Stimulated activated CD4-positive, alpha-beta T cell treated with anti-CD3 and anti-CD28 coated beads, Interleukin-12 subunit alpha, Interleukin-12 subunit beta, amount 100 ng/mL, for 24 hours (primary cell): Measurements from ENCODE around the gene RRP15.
A peak's percentile ranks its signal among the peaks of the same experiment; 100 is the strongest.

ENCODE experiments used
- DNase-seq, 2 experiments: peaks; one replicate each; pipeline ENCODE4 v3.0.0-alpha.2; 2020; ENCODE audit warnings: low read depth in 2 of 2

The RRP15 gene

DNA sequence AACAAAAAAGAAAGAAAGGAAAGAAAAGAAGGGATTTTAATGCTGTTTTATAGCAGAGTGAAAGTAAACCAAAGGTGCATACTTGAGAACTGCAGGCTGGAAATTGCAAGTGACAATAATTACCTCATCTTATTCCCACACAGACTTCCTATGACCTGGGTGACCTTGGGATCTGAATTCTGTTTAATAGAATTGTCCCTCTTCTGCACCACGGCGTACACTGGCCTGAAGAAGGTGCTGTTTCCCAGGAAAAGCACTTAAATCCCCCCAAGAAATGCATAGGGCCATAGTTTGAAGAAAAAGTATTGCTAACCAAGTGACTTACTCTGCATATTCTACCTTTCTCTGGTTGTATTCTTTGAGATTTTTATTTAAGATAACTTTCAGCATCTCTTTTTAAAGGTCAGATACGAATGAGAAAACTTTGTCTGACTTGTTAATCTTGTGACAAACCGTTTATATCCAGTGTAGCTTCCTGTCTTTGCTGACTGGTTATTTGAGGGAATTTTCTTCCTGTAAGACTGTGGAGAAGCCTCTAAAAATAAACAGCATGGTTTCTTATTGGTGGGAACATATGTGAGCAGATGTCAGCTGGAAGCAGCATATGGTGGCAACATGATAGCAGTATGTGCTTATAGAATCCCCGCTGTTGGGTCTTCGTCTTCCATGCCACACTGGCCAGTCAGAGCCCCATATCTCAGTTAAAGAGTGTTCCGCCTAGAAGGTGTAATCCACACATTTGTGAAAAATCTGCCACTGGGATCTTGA lies 76.4 kb downstream of the RRP15 start:
- DNase-seq, result no peak

DNA sequence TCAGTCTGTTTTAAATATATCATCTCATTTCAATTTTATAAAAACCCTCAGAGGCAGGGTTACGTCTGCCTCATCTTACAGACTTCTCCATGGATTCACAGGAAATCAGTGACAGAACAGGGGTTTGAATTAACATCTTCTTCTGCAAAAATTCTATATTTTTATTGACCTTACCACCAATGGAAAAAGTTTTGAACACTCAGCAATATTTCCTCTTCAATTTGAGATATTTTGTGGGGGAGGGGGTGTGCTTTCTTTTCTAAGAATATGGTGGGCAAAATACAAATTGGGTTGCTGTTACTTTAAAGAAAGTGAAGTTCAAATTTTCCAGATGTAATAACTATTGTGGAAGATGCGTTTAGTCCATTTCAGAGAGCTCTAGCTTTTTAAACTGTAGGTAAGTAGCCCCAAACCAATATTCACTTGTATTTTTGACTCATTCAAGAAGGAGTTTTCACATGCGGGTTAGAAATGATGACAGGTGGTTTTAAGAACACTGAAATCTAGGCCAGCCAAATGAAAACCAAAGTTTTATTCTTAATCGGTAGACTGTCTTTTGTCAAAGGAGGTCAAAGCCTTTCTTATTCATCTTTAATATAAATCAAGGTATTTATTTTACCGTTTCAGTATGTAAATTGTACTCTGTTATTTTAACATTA lies 77.5 kb downstream of the RRP15 start:
- no peak for DNase-seq

DNA sequence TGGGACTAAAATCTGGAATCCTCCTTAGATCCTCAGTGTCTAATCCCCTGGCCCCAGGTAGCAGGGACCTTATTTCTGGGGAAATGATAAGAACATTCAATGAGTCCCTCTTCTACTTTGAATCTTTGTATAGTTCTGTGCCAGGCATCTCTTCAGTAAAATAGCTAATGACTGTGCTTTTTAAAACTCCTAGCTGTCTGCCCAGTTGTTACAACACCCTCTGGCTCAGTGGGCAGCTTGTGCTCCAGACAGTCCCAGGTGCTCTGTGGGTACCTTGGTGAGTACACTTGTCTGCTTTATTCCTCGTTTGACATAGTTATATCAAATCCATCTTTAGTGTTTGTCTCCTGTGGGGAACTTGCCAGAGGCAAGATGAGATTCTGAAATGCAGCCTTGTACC lies 78.0 kb downstream of the RRP15 start:
- DNase-seq, result no peak

DNA sequence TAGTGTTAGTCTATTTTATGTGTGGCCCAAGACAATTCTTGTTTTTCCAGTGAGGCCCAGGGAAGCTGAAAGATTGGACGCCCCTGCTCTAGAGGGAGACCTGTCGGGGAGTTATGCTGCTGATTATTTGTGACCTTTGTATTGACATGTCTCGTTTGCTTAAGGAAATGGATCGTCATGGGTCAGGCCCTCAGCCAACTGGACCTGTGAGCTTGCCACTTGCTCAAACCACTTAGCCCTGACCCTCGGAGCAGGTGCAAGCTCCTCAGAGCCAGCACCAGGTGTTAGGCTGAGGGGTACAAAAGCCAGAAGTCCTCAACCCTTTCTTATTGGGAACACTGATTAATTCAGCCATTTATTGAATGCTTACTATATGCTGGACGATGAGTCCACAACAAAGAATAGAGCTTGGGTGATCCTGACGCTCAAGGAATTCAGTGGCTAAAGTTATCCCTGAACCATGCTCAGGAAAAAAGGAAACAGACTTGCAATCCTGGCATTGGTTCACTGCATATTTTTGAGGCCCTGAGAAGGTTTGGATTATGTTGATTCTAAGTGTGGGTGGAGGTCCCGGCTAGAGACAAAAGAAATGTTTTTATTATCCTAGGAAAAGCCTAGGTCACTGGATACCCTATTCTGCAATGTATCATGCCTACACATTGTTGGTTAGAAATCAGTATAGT lies 79.1 kb downstream of the RRP15 start:
- DNase-seq, result no peak

DNA sequence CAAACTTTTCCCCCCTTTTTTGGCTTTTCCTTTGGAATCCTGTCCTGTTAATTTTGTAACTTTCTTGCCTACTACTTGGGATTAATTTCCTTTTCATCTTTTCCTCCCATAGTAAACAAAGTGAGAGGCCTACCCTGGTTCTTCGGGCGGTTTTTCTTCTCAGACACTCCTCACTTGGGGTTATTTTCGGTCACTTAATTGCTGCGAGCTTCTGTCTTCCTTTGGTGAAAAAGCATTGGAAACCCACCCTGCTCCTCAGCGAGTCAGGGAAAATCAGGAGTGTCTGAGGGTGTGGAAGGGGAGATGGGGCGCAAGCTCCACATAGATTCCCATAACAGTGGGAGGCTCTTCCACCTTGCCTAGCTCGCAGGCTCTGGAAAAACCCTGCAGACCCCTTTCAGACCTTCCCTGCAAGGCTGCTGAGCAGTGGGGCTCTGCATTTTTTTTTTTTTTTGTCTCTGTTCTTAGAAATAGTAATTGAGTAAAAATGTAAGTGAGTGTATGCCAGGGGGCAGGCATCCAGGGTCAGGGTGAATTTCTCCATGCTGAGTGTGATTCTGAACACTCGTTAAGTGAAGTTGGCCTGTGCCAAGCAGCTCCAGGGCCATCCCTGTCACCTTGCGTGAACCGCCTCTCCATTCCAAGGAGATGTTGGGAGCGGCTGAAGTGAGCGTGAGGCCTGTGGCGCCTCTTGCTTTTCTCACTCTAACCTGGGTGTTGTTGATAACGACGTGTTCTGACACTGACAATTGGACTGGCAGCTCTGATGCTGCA lies 80.3 kb downstream of the RRP15 start:
- DNase-seq, result no peak

DNA sequence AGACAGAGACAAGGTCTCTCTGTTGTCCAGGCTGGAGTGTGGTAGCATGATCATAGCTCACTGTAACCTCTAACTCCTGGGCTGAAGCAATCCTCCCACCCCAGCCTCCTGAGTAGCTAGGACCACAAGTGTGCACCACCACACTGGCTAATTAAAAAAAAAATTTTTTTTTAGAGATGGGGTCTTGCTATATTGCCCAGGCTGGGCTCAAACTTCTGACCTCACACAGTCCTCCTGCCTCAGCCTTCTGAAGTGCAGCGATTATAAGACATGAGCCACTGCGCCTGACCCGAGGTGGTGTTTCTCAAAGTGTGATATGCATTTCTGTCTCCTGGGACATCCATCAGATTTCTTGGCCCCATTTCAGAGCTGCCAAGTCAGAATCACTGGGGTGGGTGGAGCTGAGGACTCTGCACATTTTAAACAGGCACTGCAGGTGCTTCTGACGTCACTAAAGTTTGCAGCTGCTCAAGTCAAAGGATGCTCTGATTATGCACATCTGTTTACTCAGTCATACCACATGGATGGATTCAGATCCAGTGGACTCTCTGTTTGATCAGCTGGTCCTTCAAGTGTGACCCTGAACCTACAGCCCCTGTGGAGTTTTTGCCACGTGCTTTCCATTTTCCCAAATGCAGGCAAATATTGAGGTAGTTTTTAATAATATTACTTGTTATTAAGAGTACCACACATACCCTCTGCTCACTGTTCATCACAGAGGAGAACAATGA lies 81.4 kb downstream of the RRP15 start:
- DNase-seq, result no peak

DNA sequence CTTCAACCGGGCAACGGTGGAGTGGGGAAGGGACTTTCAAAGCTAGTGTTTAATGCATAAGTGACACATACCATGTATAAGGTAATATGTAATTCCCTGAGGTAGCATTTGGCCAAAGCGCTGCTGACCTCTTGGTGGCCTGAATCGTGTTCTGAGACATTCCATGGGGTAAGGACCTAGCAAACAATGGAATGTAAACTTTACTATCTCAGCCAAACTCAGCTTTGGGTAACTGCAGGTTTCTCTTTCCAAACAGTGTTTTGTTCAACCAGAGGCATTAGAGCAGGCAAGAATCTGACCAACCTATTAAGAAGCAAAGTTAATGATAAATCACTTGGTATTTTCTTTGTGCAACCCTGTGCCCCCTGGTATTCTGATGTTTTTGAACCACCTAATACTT lies 82.0 kb downstream of the RRP15 start:
- no peak for DNase-seq

DNA sequence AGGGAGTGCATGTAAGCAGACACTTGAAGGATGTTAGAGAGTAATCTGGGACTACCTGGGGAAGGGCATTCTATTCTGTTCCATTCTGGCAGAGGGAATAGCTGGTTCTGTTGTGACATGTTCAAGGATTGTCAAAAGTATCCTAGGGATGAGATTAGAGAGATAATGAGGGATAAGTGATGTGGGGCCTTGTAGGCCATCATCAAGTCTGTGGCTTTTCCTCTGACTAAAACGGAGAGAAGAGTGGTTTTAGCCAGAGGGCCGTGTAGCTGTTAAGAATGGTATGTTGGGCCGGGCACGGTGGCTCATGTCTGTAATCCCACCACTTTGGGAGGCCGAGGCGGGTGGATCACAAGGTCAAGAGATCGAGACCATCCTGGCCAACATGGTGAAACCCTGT lies 83.6 kb downstream of the RRP15 start:
- no peak for DNase-seq

DNA sequence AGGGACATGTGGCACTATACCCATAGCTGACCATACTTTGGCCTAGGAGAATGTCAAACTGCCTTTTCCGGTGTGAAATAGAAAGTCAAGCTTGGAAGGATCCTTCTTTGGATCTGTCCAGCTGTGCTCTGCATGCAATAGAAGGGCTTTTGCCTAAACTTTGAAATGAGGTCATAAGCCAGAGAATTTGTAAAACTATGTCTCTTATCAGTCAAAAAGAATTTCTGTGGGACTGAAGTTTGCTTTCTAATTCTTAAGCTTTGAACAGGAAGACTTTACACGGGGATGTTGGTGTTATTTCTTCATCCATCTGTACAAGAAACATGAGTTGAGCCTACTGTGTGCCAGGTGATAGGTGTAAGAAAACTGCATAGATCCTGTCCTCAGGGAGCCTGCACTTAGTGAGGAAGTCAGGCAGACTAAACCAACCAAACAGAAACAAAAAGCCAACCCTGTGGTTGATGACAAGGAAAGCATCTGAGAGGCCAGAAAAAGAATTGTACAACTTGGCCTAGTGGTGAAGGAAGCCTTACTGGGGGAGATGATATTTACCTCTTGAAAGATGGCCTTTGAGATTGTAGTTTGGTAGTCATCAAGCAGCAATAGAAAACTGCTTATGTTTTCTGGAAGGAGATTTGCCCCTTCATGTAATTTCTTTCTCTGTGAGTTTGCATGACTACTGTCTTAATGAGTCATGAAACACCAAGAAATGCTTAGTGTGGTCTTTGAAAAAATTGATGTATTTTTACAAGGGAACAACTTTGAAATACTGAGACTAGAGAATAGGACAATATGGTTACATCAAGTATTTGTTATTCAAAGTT lies 84.8 kb downstream of the RRP15 start:
- DNase-seq, result no peak

DNA sequence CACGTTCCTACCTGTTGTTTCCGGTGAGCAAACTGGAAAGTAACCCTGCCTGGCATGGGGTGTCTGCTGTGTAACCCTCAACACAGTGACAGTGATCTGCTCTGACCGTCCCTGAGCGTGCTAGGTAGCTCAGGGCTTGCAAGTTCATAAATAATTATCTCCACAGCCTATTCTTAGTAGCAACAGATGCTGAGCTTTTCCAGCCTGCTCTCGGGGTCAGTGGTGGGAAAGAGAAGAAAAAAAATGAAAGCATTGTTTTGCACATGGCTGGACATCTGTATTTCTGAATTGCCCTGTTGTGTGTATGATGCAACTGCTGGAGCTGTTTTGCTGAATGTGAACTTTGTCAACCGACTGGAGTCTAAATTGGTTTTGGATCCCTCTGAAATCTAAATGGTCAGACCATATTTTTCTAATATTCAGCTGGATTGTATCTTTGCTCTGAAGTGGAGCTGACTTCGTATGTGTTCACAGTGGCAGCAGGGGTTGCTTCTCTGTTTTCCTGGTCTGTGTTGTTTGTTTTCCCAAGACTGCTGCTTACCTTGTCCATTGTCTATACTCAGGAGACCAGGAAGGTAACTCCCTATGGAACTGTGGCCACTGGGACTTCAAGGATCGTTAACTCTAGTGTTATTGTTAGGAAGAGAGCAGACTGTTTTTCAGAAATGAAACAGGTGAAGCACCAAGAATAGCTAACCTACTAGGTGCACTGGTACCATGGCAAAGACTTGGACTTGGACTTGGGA lies 87.0 kb downstream of the RRP15 start:
- no peak for DNase-seq

DNA sequence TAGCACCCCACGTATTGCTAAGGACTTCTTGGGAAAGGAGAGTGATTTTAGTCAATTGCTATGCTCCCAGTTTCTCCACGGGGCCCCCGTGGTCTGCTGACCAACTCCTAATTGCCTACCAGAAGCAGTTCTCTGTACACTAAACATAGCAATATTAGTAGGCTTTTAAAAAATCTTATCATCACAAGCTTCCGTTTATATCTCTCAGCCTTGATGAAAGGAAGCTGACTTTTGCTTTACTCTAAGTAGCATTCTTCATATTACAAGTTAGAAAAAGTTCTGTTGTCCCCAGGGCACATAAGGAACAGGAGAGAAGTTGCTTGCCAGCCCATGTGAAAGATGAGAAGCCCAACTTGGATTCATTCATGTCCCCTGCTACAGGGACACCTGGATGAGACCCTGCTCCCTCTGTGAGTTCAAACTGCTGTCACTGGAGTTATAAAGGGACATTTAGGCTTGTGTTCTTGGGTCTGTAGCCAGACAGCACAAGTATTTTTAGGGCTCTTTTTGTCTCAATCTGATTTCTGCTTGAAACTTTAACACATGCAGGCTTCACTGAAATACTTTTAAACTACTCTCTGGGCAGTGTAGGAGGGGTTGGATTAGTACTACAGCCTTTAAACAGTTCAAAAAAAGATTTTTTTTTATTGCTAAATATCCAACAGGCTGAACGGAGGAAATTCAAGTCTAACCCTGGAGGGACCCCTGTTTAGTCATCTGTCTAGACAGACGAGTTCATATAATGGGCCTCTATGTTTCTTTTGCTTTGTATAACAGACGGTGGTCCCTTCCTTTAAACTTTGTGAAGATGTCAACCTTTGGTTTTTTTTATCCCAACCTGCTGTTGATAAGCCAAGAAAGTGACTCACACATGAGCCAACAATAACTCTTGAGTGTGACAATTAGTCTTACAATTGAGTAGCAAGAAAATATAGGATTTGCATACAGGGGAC lies 89.6 kb downstream of the RRP15 start:
- DNase-seq, result no peak

DNA sequence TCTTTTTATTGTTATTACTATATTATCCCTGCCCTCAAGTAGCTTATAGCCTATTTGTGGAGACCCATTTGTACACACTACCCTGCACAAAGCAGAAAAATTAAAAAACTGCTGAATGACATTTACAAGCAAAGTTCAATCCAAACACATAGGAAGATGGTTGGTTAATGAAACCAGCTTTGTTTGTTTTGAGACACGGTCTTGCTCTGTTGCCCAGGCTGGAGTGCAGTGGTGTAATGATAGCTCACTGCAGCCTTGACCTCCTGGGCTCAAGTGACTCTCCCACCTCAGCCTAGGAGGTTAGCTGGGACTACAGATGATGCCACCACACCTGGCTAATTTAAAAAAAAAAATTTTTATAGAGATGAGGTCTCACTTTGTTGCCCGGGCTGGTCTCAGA lies 91.6 kb downstream of the RRP15 start:
- DNase-seq, result no peak

DNA sequence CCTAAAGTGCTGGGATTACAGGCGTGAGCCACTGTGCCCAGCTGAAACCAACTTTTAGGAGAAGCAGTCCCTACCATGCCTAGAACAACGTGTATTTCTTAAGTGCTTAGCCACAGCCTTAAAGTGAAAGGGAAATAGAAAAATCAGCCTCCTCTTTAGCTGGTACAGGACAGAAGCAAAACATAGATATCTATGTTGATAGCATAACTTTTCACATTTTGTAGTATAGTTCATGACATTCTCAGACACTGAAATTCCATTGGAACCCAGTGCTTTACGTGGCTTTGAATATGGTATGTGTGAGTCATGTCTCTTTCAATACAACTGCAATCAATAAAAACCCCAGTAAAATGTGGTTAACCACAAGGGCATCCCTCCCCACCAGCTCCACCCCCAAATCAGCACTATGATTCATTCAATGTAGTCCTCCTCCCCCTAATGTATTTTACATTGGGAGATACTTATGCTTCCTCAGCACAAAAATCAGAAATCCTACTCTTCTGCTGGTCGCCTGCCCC lies 92.1 kb downstream of the RRP15 start:
- DNase-seq, result peak; percentile 40 to 59

DNA sequence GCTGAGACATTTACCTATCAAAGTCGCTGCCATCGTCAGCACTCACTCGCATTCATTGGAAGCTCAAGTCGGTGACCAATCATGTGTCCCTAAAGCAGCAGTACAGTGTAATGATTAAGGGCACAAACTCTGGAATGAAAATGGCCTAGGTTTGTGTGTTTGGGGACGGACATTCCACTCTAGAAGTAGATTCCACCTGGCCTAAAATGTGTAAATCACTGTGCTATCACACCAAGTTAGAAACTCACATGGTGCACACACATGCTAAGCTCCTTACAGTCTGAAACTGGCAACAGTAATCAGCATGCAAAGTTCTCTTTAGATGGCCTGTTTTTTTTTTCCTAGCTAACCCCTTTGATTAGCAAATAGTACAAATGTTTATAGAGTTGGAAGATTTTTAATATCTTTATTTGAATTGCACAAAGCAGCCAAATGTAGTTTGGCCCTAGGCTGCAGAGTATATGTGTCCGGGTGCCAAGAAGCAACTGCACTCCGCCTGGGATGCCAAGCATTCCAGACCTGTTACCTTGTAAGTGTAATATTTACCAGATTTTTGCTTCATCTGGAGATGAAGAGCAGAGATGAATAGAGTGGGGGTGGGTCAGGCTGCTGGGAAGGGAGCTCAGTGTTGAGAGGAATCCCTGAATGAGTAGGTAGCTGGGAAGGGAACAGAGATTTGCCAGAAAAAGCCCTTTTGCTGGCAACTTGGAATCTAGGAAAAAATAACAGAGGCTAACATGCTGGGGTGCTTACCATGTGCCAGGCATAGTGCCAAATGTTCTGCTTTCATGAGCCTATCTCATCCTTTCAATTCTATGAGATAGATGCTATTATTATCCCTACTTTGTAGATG lies 95.3 kb downstream of the RRP15 start:
- DNase-seq, result no peak

DNA sequence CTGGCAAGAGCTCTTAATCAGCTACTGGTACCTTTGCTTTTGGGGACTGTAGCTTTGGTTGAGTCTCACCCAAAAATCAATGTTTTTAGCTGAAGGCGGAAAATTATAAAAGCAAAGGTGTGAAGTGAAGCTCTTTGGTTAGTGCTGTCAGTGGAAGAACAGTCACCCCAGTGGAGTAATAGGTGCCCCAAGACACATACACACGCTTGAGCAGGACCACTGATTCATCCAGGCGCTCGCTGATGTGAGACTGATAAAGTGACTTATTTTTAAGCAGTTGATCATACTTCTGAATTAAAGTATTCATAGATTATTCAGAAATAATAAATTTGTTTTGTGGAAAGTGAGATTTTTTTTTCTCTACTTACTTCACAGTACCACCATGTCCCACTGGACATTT lies 97.2 kb downstream of the RRP15 start:
- no peak for DNase-seq

DNA sequence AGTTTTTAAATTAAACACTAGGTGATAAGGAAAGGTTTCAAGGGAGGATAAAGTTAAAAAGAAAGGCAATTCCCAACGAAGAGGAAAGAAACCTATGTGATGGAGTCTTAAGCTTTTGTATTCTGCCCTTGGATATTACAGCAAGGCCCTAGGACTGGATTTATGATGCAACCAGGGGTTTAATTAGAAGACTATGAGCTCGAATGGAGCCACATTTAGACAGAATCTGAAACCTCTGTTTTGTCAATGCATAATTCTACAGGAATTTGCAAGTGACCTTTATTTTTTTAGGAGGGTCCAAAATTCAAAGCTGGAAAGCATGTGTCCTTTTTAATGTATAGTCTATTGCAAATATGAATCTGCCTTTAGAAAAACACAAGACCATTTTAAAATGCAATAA lies 98.0 kb downstream of the RRP15 start:
- no peak for DNase-seq

DNA sequence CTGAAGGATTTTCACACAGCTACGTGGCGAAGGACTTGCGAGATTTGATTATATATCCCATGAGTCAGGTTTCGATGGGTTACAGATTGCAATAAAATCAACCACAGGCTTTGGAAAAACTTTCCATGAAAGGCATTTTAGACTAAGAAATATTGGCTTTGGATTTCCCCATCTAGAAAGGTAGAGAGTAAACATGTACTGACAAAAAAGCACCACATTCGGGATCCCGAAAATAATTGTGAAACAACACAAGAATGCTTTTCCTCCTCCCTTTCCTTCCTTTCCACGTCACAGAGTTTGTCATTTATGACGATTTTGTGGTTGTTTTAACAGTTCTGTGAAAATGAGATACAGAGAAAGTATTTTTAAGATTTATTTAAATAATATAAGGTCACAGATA lies 98.6 kb downstream of the RRP15 start:
- no peak for DNase-seq

DNA sequence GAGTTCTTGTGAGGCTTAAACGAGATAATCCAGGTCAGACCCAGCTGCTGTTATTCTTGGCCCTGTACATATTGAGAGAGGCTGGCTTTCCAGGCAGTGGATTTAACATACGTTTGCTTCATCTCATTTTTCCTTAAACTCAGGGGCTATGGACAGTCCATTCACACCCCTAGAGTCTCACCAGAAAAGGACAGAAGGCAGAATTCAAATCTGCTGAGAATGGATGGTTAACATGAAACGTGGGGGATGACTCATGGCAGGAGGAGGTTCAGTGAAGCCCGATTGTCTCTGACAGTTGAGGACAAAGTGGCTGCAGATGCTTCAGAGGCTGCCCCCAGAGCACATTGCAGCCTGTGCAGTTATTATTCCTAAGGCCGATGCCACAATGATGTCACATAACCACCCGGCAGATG lies 99.5 kb downstream of the RRP15 start:
- DNase-seq, result no peak
